ENCODE measurements around the gene RAB11B.
"Not testable (repeated sequence)": the region's sequence is repeated elsewhere in the genome, so short reads cannot be mapped to it uniquely, and the experiment has no call there.

The RAB11B gene

GRCh38 chr19:8404391-8405151, 14.4 kb downstream of the RAB11B start:
- H2AFZ ChIP-seq (ENCODE audit: low read length) = no peak overlapping the region
- H3K79me2 ChIP-seq (ENCODE audit: insufficient read depth, low read length) = peaks cover 6% of the 10 kb centered on the region; the same call in 1 of the 2 replicates
- TF ChIP-seq CTCF (conservative IDR thresholded peaks at IDR 0.05; ENCODE audit: low read length) (no peak), EZH2phosphoT487 (IDR thresholded peaks at IDR 0.05; ENCODE audit: borderline replicate concordance) (no peak)
- H3K4me2 ChIP-seq (ENCODE audit: low read depth, low read length, poor library complexity, severe bottlenecking) = no peak overlapping the region
- H3K36me3 ChIP-seq (ENCODE audit: insufficient read depth, low read length) = peaks cover 32% of the 10 kb centered on the region; the same call in 1 of the 2 replicates
- H3F3A ChIP-seq (ENCODE audit: low read depth) = no peaks in the 10 kb centered on the region
- no peaks in the 10 kb centered on the region for H3K9me3 ChIP-seq (ENCODE audit: insufficient read depth, low read depth, low read length)
- H3K9me2 ChIP-seq (replicated peaks; ENCODE audit: low read depth, low read length) = no peaks in the 10 kb centered on the region
- H4K20me1 ChIP-seq (ENCODE audit: insufficient read depth, low read length, poor library complexity, severe bottlenecking) = no peaks in the 10 kb centered on the region
- H3K27me3 ChIP-seq (ENCODE audit: insufficient read depth, low read length, poor library complexity, severe bottlenecking) = no peaks in the 10 kb centered on the region
- H3K9ac ChIP-seq (ENCODE audit: low read depth, low read length, poor library complexity, severe bottlenecking) = no peak overlapping the region
- no peak overlapping the region for H3K4me3 ChIP-seq (ENCODE audit: low read length, poor library complexity, severe bottlenecking)
- no peaks in the 10 kb centered on the region for H3K4me1 ChIP-seq (ENCODE audit: insufficient read depth, low read length, poor library complexity, severe bottlenecking)

- H3K36me3 ChIP-seq (ENCODE audit: insufficient read depth, low read length); H2AFZ ChIP-seq (ENCODE audit: low read length); H4K20me1 ChIP-seq (ENCODE audit: insufficient read depth, low read length, poor library complexity, severe bottlenecking); H3K4me1 ChIP-seq (ENCODE audit: insufficient read depth, low read length, poor library complexity, severe bottlenecking); H3K4me3 ChIP-seq (ENCODE audit: low read length, poor library complexity, severe bottlenecking); H3F3A ChIP-seq (ENCODE audit: low read depth); H3K79me2 ChIP-seq (ENCODE audit: insufficient read depth, low read length); H3K9me3 ChIP-seq (ENCODE audit: insufficient read depth, low read depth, low read length); H3K27me3 ChIP-seq (ENCODE audit: insufficient read depth, low read length, poor library complexity, severe bottlenecking); H3K4me2 ChIP-seq (ENCODE audit: low read depth, low read length, poor library complexity, severe bottlenecking); H3K9ac ChIP-seq (ENCODE audit: low read depth, low read length, poor library complexity, severe bottlenecking); H3K9me2 ChIP-seq (replicated peaks; ENCODE audit: low read depth, low read length): not testable (repeated sequence)
- TF ChIP-seq CTCF (conservative IDR thresholded peaks at IDR 0.05; ENCODE audit: low read length) = 0 out of 2 replicates have a peak, but pooled peaks have one; percentile 14
Observed at GRCh38 chr19:8410718-8411117, 20.6 kb downstream of the RAB11B start.

GRCh38 chr19:8412783-8413628, 22.8 kb downstream of the RAB11B start, which contains the start of gene MARCHF2:
MARCHF2 (plus strand) TSS chr19:8413305; CDS start chr19:8421841, 8,536 bp downstream.
- no peaks in the 10 kb centered on the region for H3K9me2 ChIP-seq (replicated peaks; ENCODE audit: low read depth, low read length)
- no peaks in the 10 kb centered on the region for H4K20me1 ChIP-seq (ENCODE audit: insufficient read depth, low read length, poor library complexity, severe bottlenecking)
- no peaks in the 10 kb centered on the region for H3K9me3 ChIP-seq (ENCODE audit: insufficient read depth, low read depth, low read length)
- no peaks in the 10 kb centered on the region for H3K27me3 ChIP-seq (ENCODE audit: insufficient read depth, low read length, poor library complexity, severe bottlenecking)
- peak within 1 kb of the TSS; percentile 77 for H3K4me3 ChIP-seq (ENCODE audit: low read length, poor library complexity, severe bottlenecking)
- H3F3A ChIP-seq (ENCODE audit: low read depth) = no peaks in the 10 kb centered on the region
- peaks cover 4% of the 10 kb centered on the region for H3K4me1 ChIP-seq (ENCODE audit: insufficient read depth, low read length, poor library complexity, severe bottlenecking)
- H3K4me2 ChIP-seq (ENCODE audit: low read depth, low read length, poor library complexity, severe bottlenecking) = peak within 1 kb of the TSS; percentile 90
- H3K9ac ChIP-seq (ENCODE audit: low read depth, low read length, poor library complexity, severe bottlenecking) = peak within 1 kb of the TSS; percentile 33
- peak within 1 kb of the TSS; percentile 87 for H2AFZ ChIP-seq (ENCODE audit: low read length)
- no peaks in the 10 kb centered on the region for H3K79me2 ChIP-seq (ENCODE audit: insufficient read depth, low read length)
- TF ChIP-seq EZH2phosphoT487 (IDR thresholded peaks at IDR 0.05; ENCODE audit: borderline replicate concordance) (no peak), CTCF (conservative IDR thresholded peaks at IDR 0.05; ENCODE audit: low read length) (peak; percentile 54)
- H3K36me3 ChIP-seq (ENCODE audit: insufficient read depth, low read length) = no peaks in the 10 kb centered on the region

Measured in Loucy (cell line).